CD14-positive monocyte (primary cell): ENCODE measurements around the gene TANGO2. TPM values are rescaled to one million over a fixed set of nuclear protein-coding genes. Genes with fewer than 3 reads are reported as not detected.

Experiments
- DNase-seq, 3 donors: peaks; one replicate each; pipeline ENCODE4 v3.0.0-alpha.2; 2011 to 2022
- H2AFZ ChIP-seq: 2 replicates; pipeline ENCODE4 v1.6.0; 2012; ENCODE audit warnings: mild to moderate bottlenecking, low read depth, low read length, inconsistent platforms; ENCODE audit not compliant: insufficient read depth, poor library complexity, severe bottlenecking
- H3K27ac ChIP-seq, 2 donors: 1 replicate in 1 of 2; 2 replicates in 1 of 2; pipeline ENCODE4 v1.5.1; 2012 to 2013; ENCODE audit warnings: low read length in 2 of 2, control low read depth in 1 of 2, inconsistent platforms in 1 of 2, low read depth in 1 of 2, mild to moderate bottlenecking in 1 of 2
- H3K27me3 ChIP-seq, 2 donors: one replicate each; pipeline versions ENCODE4 v1.6.0 to v1.6.1; 2011 to 2013; ENCODE audit warnings: low read length in 2 of 2; ENCODE audit not compliant: control insufficient read depth in 2 of 2, insufficient read depth in 2 of 2
- H3K36me3 ChIP-seq, 2 donors: replicated peaks in 1 of 2; 1 replicate in 1 of 2; 2 replicates in 1 of 2; pipeline versions ENCODE4 v1.5.1 to v1.6.1; 2012 to 2013; ENCODE audit warnings: low read length in 2 of 2, control low read depth in 1 of 2, inconsistent platforms in 1 of 2, mild to moderate bottlenecking in 1 of 2; ENCODE audit not compliant: insufficient read depth in 2 of 2, control insufficient read depth in 1 of 2
- H3K4me1 ChIP-seq, 2 donors: 1 replicate in 1 of 2; 2 replicates in 1 of 2; pipeline versions ENCODE4 v1.5.1 to v1.6.1; 2012 to 2013; ENCODE audit warnings: low read length in 2 of 2, control low read depth in 1 of 2, inconsistent platforms in 1 of 2, mild to moderate bottlenecking in 1 of 2, moderate library complexity in 1 of 2; ENCODE audit not compliant: insufficient read depth in 2 of 2, control insufficient read depth in 1 of 2
- H3K4me2 ChIP-seq: replicated peaks from 2 replicates; pipeline ENCODE3; 2012; ENCODE audit warnings: low read length, moderate library complexity, mild to moderate bottlenecking; ENCODE audit not compliant: poor library complexity, severe bottlenecking; ENCODE audit errors: extremely low read depth
- H3K4me3 ChIP-seq, 3 experiments: fragments of 200-600 bp in 1 of 3; sonication (generic) in 1 of 3; replicated peaks in 1 of 3; 1 replicate in 2 of 3; 2 replicates in 1 of 3; pipeline ENCODE4 v1.5.1; 2011 to 2013; ENCODE audit warnings: low read length in 3 of 3, mild to moderate bottlenecking in 3 of 3, control low read depth in 2 of 3, low read depth in 2 of 3, inconsistent platforms in 1 of 3, moderate library complexity in 1 of 3
- H3K79me2 ChIP-seq: 2 replicates; pipeline ENCODE4 v1.6.0; 2012; ENCODE audit warnings: mild to moderate bottlenecking, control low read depth, inconsistent platforms, low read length, moderate library complexity; ENCODE audit not compliant: insufficient read depth
- H3K9ac ChIP-seq: 2 replicates; pipeline ENCODE4 v1.6.0; 2017; ENCODE audit warnings: low read length, mild to moderate bottlenecking; ENCODE audit not compliant: insufficient read depth, poor library complexity, severe bottlenecking
- H3K9me3 ChIP-seq, 2 donors: replicated peaks in 1 of 2; 1 replicate in 1 of 2; 2 replicates in 1 of 2; pipeline versions ENCODE4 v1.5.1 to v1.6.1; 2012 to 2013; ENCODE audit warnings: low read length in 2 of 2, control low read depth in 1 of 2; ENCODE audit not compliant: control insufficient read depth in 1 of 2, insufficient read depth in 1 of 2
- H4K20me1 ChIP-seq: 2 replicates; pipeline ENCODE4 v1.6.0; 2012; ENCODE audit warnings: mild to moderate bottlenecking, low read length, control low read depth, moderate library complexity; ENCODE audit not compliant: insufficient read depth
- H3K27ac Mint-ChIP-seq, 7 donors: one replicate each; pipeline ENCODE4 v1.8.0; 2020; ENCODE audit warnings: mild to moderate bottlenecking in 7 of 7, mixed read lengths in 7 of 7, moderate library complexity in 6 of 7, inconsistent platforms in 2 of 7
- H3K27me3 Mint-ChIP-seq, 3 donors: one replicate each; pipeline ENCODE4 v1.8.0; 2021 to 2022; ENCODE audit warnings: low read depth in 3 of 3, mild to moderate bottlenecking in 3 of 3, mixed read lengths in 3 of 3, moderate library complexity in 3 of 3, inconsistent platforms in 1 of 3
- H3K36me3 Mint-ChIP-seq, 2 donors: one replicate each; pipeline ENCODE4 v1.8.0; 2020; ENCODE audit warnings: mixed read lengths in 2 of 2, inconsistent platforms in 1 of 2, mild to moderate bottlenecking in 1 of 2
- H3K4me1 Mint-ChIP-seq: one replicate; pipeline ENCODE4 v1.8.0; 2020; ENCODE audit warnings: mild to moderate bottlenecking, mixed read lengths
- H3K4me3 Mint-ChIP-seq, 2 donors: one replicate each; pipeline ENCODE4 v1.8.0; 2020; ENCODE audit warnings: mild to moderate bottlenecking in 2 of 2, mixed read lengths in 2 of 2, moderate library complexity in 1 of 2
- H3K9me3 Mint-ChIP-seq, 7 donors: one replicate each; pipeline ENCODE4 v1.8.0; 2020 to 2022; ENCODE audit warnings: mixed read lengths in 7 of 7, mild to moderate bottlenecking in 6 of 7, moderate library complexity in 6 of 7, inconsistent platforms in 2 of 7
- CTCF ChIP-seq: fragments of 200-600 bp; IDR thresholded peaks from one replicate; pipeline ENCODE4 v1.8.0; 2022; ENCODE audit warnings: antibody characterized with exemption, mild to moderate bottlenecking
- WGBS: methylation state at CpG from one replicate; pipeline ENCODE4 v1.1.5; 2013; ENCODE audit warnings: missing lambda C conversion rate; ENCODE audit not compliant: insufficient coverage; 5-methylcytosine and 5-hydroxymethylcytosine counted together
- intact Hi-C, 2 donors: fragments of 100-400 bp; cut with micrococcal nuclease; formaldehyde crosslinking; loops; one replicate each; pipeline versions ENCODE4 v1.15.0 to v1.15.1; 2023
- polyA plus RNA-seq, 3 donors: library from polyadenylated mRNA; depleted of rRNA in 1 of 3; unstranded in 2 of 3; stranded (reverse) in 1 of 3; fragments of 300-500 nt in 2 of 3; fragments of >200 nt in 1 of 3; fragmentation: Illumina TruSeq in 2 of 3; gene quantifications; 1 replicate in 2 of 3; 2 replicates in 1 of 3; pipeline ENCODE4 v1.2.3, GENCODE V29; 2012 to 2021

TANGO2 gene
- polyA plus RNA-seq, 3 donors: 56.4 to 94.9 (median 58.2) TPM

GRCh38 chr22:19989725-19990067, 31.2 kb upstream of the TANGO2 start:
- Mint-ChIP-seq H3K4me1 (peaks cover 4% of the 10 kb centered on the region), H3K9me3 (peaks cover 0 to 3% (median 0%) of the 10 kb centered on the region in 7 donors), H3K27me3 (peaks cover 2 to 16% (median 10%) of the 10 kb centered on the region in 3 donors), H3K27ac (no peak overlapping the region), H3K4me3 (no peak overlapping the region), H3K36me3 (no peaks in the 10 kb centered on the region)
- no peak for TF ChIP-seq CTCF
- H3K4me1 ChIP-seq: peaks cover 8 to 11% of the 10 kb centered on the region in 2 donors
- no peak overlapping the region for H3K4me2 ChIP-seq
- H3K36me3 ChIP-seq: no peaks in the 10 kb centered on the region
- no peak for DNase-seq
- intact Hi-C loops: loop anchor here in 1 of 2 donors (5.0 kb wide), 1 partner anchor 33 kb away; the partner anchor contains the start of gene TANGO2
- H3K79me2 ChIP-seq: no peaks in the 10 kb centered on the region
- WGBS: no CpG with 5 or more reads among the region's 3 CpGs
- H3K27ac ChIP-seq: no peak overlapping the region
- H3K27me3 ChIP-seq: peaks cover 0 to 5% of the 10 kb centered on the region in 2 donors
- H3K9me3 ChIP-seq: no peaks in the 10 kb centered on the region
- H3K4me3 ChIP-seq: no peak overlapping the region
- H2AFZ ChIP-seq: no peak overlapping the region
- H4K20me1 ChIP-seq: no peaks in the 10 kb centered on the region
- no peak overlapping the region for H3K9ac ChIP-seq

GRCh38 chr22:19990188-19990587, 30.7 kb upstream of the TANGO2 start:
- H3K4me3 ChIP-seq: no peak overlapping the region
- H3K27ac Mint-ChIP-seq: no peak overlapping the region
- no peaks in the 10 kb centered on the region for H3K9me3 ChIP-seq
- H3K27me3 ChIP-seq: peaks cover 0 to 5% of the 10 kb centered on the region in 2 donors
- no peaks in the 10 kb centered on the region for H3K36me3 ChIP-seq
- H3K36me3 Mint-ChIP-seq: no peaks in the 10 kb centered on the region
- no peak for TF ChIP-seq CTCF
- no peak overlapping the region for H2AFZ ChIP-seq
- no peak overlapping the region for H3K4me3 Mint-ChIP-seq
- H3K27ac ChIP-seq: no peak overlapping the region
- H3K4me2 ChIP-seq: no peak overlapping the region
- H3K9me3 Mint-ChIP-seq: peaks cover 0 to 3% (median 0%) of the 10 kb centered on the region in 7 donors
- H4K20me1 ChIP-seq: no peaks in the 10 kb centered on the region
- no peaks in the 10 kb centered on the region for H3K79me2 ChIP-seq
- H3K27me3 Mint-ChIP-seq: peaks cover 2 to 20% (median 7%) of the 10 kb centered on the region in 3 donors
- H3K9ac ChIP-seq: no peak overlapping the region
- H3K4me1 ChIP-seq: peaks cover 8 to 11% of the 10 kb centered on the region in 2 donors
- peaks cover 4% of the 10 kb centered on the region for H3K4me1 Mint-ChIP-seq
- intact Hi-C loops: no loop called here
- DNase-seq: no peak
- WGBS: 59% methylated on average over 2 of the region's 2 CpGs
